Erythroblast (primary cell): ENCODE results near the gene FRAS1.

Source experiments
- DNase-seq, 2 experiments: peaks; one replicate each; lab custom pipeline; 2025; lab: John Stamatoyannopoulos, UW
- GATA1 ChIP-seq: IDR thresholded peaks from 2 replicates; pipeline ENCODE4 v1.6.1; 2011; ENCODE audit warnings: low read depth, mild to moderate bottlenecking, control low read depth, low read length, moderate library complexity
- POLR2A ChIP-seq: IDR thresholded peaks from 2 replicates; pipeline ENCODE4 v1.6.1; 2011; ENCODE audit warnings: mild to moderate bottlenecking, low read length

FRAS1 gene

DNA sequence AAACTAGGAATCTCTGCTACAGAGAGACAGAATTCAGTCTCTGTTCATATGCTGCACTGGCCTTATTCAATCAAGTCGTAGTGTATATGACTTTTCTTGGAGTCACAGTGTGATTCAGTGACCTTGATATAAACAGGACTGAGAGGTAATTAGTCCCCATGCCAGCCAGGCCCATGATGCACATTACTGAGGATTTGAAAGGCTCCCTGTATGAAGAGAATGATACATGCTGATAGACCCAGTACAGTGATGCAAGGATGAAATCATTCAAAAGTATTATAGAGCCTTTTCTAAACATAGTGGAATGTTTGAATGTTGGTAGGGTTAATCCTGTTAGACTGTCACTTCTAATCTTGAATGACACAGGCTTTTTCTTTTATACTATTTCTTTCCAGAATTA is 528.5 kb downstream of the FRAS1 start:
- TF ChIP-seq GATA1 (no peak), POLR2A (no peak)
- DNase-seq: no peak

- no peak for DNase-seq
- no peak for TF ChIP-seq POLR2A
- TF ChIP-seq GATA1: no peak
These were observed 531.9 kb downstream of the FRAS1 start for GRCh38 chr4:78588894-78589545.

DNA sequence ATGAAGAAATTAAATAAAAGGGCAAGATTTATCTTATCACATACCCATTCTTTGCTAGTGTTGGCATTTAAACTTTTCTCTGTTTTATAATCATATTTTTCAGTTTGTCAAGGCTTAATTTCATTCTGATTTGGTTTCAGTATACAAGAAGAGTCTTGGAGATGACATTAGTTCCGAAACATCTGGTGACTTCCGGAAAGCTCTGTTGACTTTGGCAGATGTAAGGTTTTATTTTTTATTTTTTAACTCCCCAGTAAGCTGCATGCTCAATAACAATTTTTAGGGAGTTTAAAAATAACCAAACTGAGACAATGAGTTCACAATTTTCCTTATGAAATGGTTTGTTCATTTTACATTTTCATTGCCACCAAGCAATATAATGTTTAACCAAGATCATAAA is 534.3 kb downstream of the FRAS1 start:
- TF ChIP-seq POLR2A (no peak), GATA1 (no peak)
- DNase-seq: no peak

DNA sequence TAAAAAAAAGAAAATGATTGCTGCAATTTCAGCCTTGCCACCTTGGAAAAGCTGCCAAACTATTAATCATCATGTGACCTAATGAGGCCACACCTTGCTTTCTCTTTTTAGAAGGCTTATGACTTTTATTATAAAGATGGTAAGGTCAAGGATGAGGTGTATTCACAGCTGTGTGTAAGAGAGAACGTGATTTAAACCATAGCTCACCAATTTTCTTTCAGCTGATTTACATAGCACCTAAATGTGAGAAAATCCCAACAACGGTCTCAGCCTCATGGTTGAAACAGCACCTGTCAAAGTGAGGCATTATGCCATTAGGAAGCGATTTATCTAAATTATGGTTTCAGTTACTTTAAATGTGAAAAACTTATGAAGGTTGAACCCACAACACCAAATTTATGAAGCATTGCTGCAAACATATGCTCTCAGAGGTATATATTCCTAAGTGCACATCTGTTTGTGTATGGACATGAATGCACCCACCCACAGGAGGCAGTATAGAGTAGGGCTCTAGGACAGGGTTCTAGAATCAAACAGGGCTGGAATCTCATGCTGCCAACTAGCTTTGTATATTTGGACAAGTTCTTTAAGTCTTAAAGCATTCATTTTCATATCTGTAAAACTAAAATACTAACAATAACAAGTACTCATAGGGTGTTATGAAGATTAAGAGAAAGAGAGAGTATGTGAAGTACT is 535.1 kb downstream of the FRAS1 start:
- TF ChIP-seq GATA1 (no peak), POLR2A (no peak)
- DNase-seq: peak; percentile 70 to 79
